ENCODE results near the gene APH1B. TPM values are rescaled to one million over a fixed set of nuclear protein-coding genes. Genes with fewer than 3 reads are reported as not detected.
A peak's percentile ranks its signal among the peaks of the same experiment; 100 is the strongest.

Gene APH1B
- polyA plus RNA-seq, 1 donor = 17.6 TPM

DNA sequence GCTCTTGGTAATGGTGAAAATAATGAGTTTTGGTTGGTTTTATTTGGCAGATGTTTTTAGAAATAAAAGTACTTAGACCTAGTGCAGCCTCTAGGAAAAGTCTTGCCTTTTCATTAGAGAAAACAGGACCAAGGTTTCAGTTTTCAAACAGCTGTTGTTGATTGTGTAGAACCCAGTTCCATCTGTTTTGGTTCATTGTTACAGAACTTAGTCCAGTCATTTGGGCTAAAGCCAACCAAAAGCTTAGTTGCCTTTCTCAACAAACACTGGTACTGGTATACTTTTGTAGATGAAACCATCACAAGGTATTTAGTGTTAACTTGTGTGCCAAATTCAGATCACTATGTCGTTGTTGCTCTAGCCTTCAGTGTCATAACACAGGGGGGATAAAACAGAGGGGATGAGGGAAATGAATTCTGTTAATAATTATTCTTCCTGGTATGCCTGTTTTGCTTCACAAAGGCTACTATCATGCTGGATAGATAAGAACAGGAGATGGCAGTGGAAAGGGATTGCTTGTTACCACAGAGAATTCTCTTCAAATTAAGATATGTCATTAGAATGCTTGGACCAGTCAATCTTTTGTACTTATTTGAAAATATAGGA is 12.6 kb upstream of the APH1B start:
- H3K27me3 ChIP-seq (ENCODE audit: control insufficient read depth, insufficient read depth, low read length) = no peaks in the 10 kb centered on the region
- WGBS (ENCODE audit: insufficient coverage, low lambda C conversion rate) = 0% methylated on average over 1 of the region's 1 CpG
- peak in 1 of 2 donors; percentile 22 for DNase-seq
- H3K4me1 ChIP-seq (ENCODE audit: control insufficient read depth, insufficient read depth, low read length) = peaks cover 4% of the 10 kb centered on the region
- peaks cover 3% of the 10 kb centered on the region for H3K36me3 ChIP-seq (ENCODE audit: control insufficient read depth, insufficient read depth, low read length)
- no peaks in the 10 kb centered on the region for H3K9me3 ChIP-seq (ENCODE audit: control insufficient read depth, low read depth, low read length)
- no peak overlapping the region for H3K4me3 ChIP-seq (ENCODE audit: low read length)
- H3K27ac ChIP-seq (ENCODE audit: low read length) = peak overlapping the region; percentile 8

DNA sequence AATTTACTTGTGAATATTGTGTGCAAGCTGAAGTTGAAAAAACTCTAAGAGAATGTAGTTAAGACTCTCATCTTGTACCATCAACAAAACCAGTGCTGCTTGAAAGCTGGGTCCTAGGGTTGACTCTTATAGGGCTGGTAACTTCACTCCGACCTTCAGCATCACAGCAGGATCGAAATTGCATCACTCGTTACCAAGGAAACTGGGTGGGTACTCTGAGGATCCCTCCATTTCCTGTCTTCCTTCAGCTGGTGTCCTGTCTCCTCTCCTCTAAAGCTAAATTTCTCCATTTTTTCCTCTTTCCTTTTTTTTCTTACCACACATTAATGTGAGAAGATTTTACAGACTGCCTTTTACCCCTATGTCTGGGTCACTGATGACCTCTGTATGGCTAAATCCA is 3.0 kb upstream of the APH1B start:
- Histone ChIP-seq H3K9me3 (ENCODE audit: control insufficient read depth, low read depth, low read length) (no peaks in the 10 kb centered on the region), H3K4me1 (ENCODE audit: control insufficient read depth, insufficient read depth, low read length) (no peaks in the 10 kb centered on the region), H3K27me3 (ENCODE audit: control insufficient read depth, insufficient read depth, low read length) (no peaks in the 10 kb centered on the region), H3K4me3 (ENCODE audit: low read length) (no peak overlapping the region), H3K36me3 (ENCODE audit: control insufficient read depth, insufficient read depth, low read length) (no peaks in the 10 kb centered on the region), H3K27ac (ENCODE audit: low read length) (no peak overlapping the region)
- WGBS (ENCODE audit: insufficient coverage, low lambda C conversion rate) = no CpG with 5 or more reads among the region's 3 CpGs
- DNase-seq = no peak

DNA sequence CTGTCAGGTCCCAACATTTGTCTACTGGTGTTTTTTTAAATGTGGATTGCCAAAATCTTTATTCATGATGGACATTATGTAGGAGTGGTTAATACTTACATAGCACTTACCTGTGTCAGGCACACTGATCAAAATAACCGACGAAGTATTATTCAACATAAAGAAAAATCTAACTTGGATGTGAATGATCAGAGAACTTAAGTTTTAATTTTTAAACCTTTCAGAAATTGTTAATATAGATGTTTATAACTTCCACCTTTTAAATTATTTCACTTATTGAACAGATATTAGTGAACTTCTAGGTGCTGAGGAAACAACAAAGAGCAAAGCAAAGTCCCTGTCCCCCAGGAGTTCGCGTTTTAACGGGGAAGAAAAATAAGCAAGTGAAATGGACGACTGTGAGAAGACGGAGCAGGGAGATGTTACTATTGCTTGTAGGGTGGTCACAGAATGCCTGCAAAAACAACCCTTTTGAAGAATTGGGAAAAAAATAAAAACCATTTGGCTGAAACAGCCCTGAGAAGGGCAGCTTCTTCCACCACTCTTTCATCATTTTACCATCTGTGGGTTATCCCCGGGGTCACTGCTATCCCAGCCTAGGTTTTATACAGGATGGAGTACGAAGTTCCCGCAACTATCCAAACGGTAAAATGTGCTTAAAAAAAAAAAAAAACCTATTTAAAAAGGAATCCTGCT is 915 bp upstream of the APH1B start:
- 20% methylated on average over 4 of the region's 11 CpGs for WGBS (ENCODE audit: insufficient coverage, low lambda C conversion rate)
- no peaks in the 10 kb centered on the region for H3K9me3 ChIP-seq (ENCODE audit: control insufficient read depth, low read depth, low read length)

DNA sequence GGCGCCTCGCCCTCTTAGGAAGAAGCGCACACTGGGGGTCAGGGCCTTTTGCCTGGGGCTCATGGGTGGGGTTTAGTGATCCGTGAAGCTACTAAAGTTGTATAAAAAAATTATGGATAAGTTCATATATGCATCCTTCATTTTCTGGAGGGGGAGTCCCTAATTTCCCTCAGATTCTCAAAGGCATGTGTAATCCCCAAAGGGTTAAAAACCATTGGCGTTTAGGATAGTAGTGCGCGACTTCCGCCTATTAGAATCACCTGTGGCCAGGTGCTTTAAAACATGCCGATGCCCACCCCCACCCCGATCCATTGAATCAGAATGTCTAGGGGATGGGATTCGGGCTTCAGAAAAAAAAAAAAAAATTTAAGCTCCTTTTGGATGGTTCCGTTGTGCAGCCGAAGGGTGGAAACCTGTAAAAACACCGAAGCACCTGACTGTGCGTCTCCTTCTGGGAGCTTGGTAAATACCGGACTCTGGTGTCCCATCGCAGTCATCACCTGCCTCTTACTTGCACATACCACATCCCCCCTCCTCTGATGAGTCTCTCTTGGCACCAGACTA is 570 bp downstream of the APH1B start:
- no peaks in the 10 kb centered on the region for H3K4me1 ChIP-seq (ENCODE audit: control insufficient read depth, insufficient read depth, low read length)
- peak overlapping the region; percentile 95 for H3K4me3 ChIP-seq (ENCODE audit: low read length)
- H3K9me3 ChIP-seq (ENCODE audit: control insufficient read depth, low read depth, low read length) = no peaks in the 10 kb centered on the region
- no peaks in the 10 kb centered on the region for H3K27me3 ChIP-seq (ENCODE audit: control insufficient read depth, insufficient read depth, low read length)
- DNase-seq = peak; percentile 30 to 66
- no CpG with 5 or more reads among the region's 17 CpGs for WGBS (ENCODE audit: insufficient coverage, low lambda C conversion rate)
- peak overlapping the region; percentile 87 for H3K27ac ChIP-seq (ENCODE audit: low read length)
- peaks cover 8% of the 10 kb centered on the region for H3K36me3 ChIP-seq (ENCODE audit: control insufficient read depth, insufficient read depth, low read length)

More for the DNA sequence above, 915 bp upstream of the APH1B start:
- Histone ChIP-seq H3K4me3 (ENCODE audit: low read length) (peak overlapping the region; percentile 64), H3K27ac (ENCODE audit: low read length) (peak overlapping the region; percentile 79), H3K4me1 (ENCODE audit: control insufficient read depth, insufficient read depth, low read length) (no peaks in the 10 kb centered on the region), H3K27me3 (ENCODE audit: control insufficient read depth, insufficient read depth, low read length) (no peaks in the 10 kb centered on the region), H3K36me3 (ENCODE audit: control insufficient read depth, insufficient read depth, low read length) (peaks cover 6% of the 10 kb centered on the region)
- DNase-seq = peak in 1 of 2 donors; percentile 7

DNA sequence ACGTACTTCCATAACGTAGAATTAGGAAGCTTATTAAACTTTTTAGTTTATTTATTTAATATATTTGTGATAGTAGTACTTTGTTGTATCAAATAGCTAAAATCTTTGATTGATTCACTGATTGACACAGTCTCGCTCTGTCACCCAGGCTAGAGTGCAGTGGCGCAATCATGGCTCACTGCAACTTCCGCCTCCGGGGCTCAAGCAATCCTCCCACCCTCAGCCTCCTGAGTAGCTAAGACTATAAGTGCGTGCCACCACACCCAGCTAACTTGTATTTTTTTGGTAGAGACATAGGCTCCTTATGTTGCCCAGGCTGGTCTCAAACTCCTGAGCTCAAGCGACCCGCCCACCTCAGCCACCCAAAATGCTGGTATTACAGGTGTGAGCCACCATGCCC is 5.7 kb downstream of the APH1B start:
- H3K36me3 ChIP-seq (ENCODE audit: control insufficient read depth, insufficient read depth, low read length) = peaks cover 24% of the 10 kb centered on the region
- no peaks in the 10 kb centered on the region for H3K27me3 ChIP-seq (ENCODE audit: control insufficient read depth, insufficient read depth, low read length)
- H3K4me1 ChIP-seq (ENCODE audit: control insufficient read depth, insufficient read depth, low read length) = no peaks in the 10 kb centered on the region
- no peak for DNase-seq
- 92% methylated on average over 2 of the region's 9 CpGs for WGBS (ENCODE audit: insufficient coverage, low lambda C conversion rate)
- no peaks in the 10 kb centered on the region for H3K9me3 ChIP-seq (ENCODE audit: control insufficient read depth, low read depth, low read length)
- H3K4me3 ChIP-seq (ENCODE audit: low read length) = no peak overlapping the region
- no peak overlapping the region for H3K27ac ChIP-seq (ENCODE audit: low read length)

DNA sequence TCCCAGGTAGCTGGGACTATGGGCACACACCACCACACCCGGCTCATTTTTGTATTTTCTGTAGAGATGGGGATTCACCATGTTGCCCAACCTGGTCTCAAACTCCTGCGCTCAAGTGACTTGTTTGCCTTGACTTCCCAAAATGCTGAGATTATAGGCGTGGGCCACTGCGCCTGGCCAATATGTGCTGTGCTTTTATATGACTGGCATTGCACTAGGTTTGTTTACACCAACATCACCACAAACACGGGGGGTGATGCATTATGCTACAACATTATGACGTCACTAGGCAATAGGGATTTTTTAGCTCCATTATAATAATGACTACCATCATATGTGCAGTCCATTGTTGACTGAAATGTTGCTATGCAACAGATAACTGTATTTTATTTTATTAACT is 6.9 kb downstream of the APH1B start:
- H3K9me3 ChIP-seq (ENCODE audit: control insufficient read depth, low read depth, low read length) = no peaks in the 10 kb centered on the region
- no peak overlapping the region for H3K27ac ChIP-seq (ENCODE audit: low read length)
- H3K27me3 ChIP-seq (ENCODE audit: control insufficient read depth, insufficient read depth, low read length) = no peaks in the 10 kb centered on the region
- H3K4me1 ChIP-seq (ENCODE audit: control insufficient read depth, insufficient read depth, low read length) = no peaks in the 10 kb centered on the region
- DNase-seq = no peak
- peaks cover 27% of the 10 kb centered on the region for H3K36me3 ChIP-seq (ENCODE audit: control insufficient read depth, insufficient read depth, low read length)
- H3K4me3 ChIP-seq (ENCODE audit: low read length) = no peak overlapping the region
- no CpG with 5 or more reads among the region's 6 CpGs for WGBS (ENCODE audit: insufficient coverage, low lambda C conversion rate)

DNA sequence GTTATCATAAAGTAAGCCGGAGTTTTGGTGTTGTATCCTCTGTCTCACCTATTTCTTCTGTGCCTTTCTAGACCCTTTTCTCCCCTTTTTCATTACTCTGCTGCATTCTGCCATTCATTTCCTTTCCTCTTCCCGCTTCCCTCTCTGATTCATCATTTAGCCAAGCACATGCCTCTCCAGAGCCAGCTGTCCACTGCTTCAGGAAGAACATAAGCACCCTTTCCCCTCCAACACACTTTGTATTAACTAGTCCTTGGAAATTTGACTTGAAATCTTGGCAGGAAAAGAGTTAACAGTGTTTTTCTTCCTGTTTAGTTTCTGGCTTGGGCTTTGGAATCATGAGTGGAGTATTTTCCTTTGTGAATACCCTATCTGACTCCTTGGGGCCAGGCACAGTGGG is 9.7 kb downstream of the APH1B start:
- no peak overlapping the region for H3K27ac ChIP-seq (ENCODE audit: low read length)
- H3K4me3 ChIP-seq (ENCODE audit: low read length) = no peak overlapping the region
- H3K9me3 ChIP-seq (ENCODE audit: control insufficient read depth, low read depth, low read length) = no peaks in the 10 kb centered on the region
- 100% methylated on average over 1 of the region's 2 CpGs for WGBS (ENCODE audit: insufficient coverage, low lambda C conversion rate)
- DNase-seq = no peak
- no peaks in the 10 kb centered on the region for H3K27me3 ChIP-seq (ENCODE audit: control insufficient read depth, insufficient read depth, low read length)
- H3K4me1 ChIP-seq (ENCODE audit: control insufficient read depth, insufficient read depth, low read length) = peaks cover 4% of the 10 kb centered on the region
- H3K36me3 ChIP-seq (ENCODE audit: control insufficient read depth, insufficient read depth, low read length) = peaks cover 21% of the 10 kb centered on the region

DNA sequence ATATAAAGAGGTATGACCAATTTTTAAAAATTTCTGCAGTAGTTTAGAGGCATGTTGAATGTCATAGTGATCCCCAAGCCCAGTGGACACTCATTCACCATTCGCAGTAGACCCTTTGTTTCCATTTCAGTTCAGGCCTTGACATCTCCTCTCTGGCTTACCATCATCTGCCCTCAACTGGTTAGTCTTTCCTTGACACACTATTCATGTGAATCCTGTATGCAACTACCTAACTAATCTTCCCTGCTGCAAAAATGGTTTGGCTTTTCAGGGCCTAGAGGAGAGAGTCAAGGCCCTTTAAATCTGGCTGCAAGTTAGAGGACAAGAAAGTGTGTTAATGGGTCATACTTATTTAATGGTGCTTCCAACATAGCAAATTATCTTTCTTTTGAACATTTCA is 10.9 kb downstream of the APH1B start:
- no CpG with 5 or more reads among the region's 1 CpG for WGBS (ENCODE audit: insufficient coverage, low lambda C conversion rate)
- H3K27me3 ChIP-seq (ENCODE audit: control insufficient read depth, insufficient read depth, low read length) = no peaks in the 10 kb centered on the region
- H3K9me3 ChIP-seq (ENCODE audit: control insufficient read depth, low read depth, low read length) = no peaks in the 10 kb centered on the region
- H3K36me3 ChIP-seq (ENCODE audit: control insufficient read depth, insufficient read depth, low read length) = peaks cover 21% of the 10 kb centered on the region
- H3K27ac ChIP-seq (ENCODE audit: low read length) = no peak overlapping the region
- no peak for DNase-seq
- no peak overlapping the region for H3K4me3 ChIP-seq (ENCODE audit: low read length)
- H3K4me1 ChIP-seq (ENCODE audit: control insufficient read depth, insufficient read depth, low read length) = peaks cover 4% of the 10 kb centered on the region

DNA sequence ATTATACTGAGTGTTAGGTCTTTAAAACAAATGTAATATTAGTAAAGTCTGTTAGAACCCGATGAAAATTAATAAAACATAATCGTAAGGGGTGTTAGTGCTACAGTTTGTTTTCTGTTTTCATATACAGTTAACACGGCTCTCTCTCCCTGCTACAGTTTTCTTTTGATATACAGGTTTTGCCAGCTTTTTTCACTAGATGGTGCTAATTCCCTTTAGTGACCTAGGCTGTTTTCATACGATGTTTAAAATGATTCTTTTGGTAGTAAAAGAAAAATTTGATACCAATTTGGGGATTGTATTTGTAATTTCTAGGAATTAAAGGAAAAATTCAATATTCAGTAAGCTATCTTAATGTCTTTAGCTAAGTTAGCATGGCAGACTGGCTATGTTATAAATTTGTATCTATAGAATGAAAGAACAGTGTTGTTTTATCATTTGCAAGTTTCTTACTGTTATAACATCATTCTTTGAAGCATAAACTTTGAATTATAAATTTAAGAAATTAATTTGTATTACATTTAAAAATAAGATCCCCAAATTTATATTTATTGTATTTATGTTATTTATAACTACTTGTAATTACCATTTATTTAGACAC is 11.5 kb downstream of the APH1B start:
- WGBS (ENCODE audit: insufficient coverage, low lambda C conversion rate) = 0% methylated on average over 1 of the region's 4 CpGs
- Histone ChIP-seq H3K4me1 (ENCODE audit: control insufficient read depth, insufficient read depth, low read length) (peaks cover 4% of the 10 kb centered on the region), H3K36me3 (ENCODE audit: control insufficient read depth, insufficient read depth, low read length) (peaks cover 21% of the 10 kb centered on the region), H3K9me3 (ENCODE audit: control insufficient read depth, low read depth, low read length) (no peaks in the 10 kb centered on the region), H3K4me3 (ENCODE audit: low read length) (no peak overlapping the region), H3K27ac (ENCODE audit: low read length) (no peak overlapping the region), H3K27me3 (ENCODE audit: control insufficient read depth, insufficient read depth, low read length) (no peaks in the 10 kb centered on the region)
- peak; percentile 7 to 39 for DNase-seq

DNA sequence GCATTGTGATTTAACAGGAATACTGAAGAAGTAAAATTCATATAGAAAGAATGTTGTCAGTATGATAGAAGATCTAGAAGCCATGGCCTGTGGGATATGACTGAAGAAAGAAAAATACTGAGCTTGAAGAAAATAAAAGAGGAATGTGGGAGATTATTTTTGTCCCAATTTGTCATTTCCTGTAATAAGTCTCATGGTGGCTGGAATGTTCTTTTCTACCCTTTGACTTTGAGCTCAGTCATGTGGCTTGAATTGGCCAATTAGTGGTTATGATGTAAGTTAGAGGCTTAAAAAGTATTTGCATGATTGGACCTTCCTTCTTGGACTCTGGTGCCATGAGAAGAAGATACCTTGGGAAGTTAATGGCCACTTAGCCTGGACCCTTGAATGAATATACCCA is 14.1 kb downstream of the APH1B start:
- peaks cover 4% of the 10 kb centered on the region for H3K4me1 ChIP-seq (ENCODE audit: control insufficient read depth, insufficient read depth, low read length)
- peak overlapping the region; percentile 33 for H3K27ac ChIP-seq (ENCODE audit: low read length)
- DNase-seq = peak; percentile 19 to 69
- no peaks in the 10 kb centered on the region for H3K9me3 ChIP-seq (ENCODE audit: control insufficient read depth, low read depth, low read length)
- peaks cover 19% of the 10 kb centered on the region for H3K36me3 ChIP-seq (ENCODE audit: control insufficient read depth, insufficient read depth, low read length)
- H3K27me3 ChIP-seq (ENCODE audit: control insufficient read depth, insufficient read depth, low read length) = no peaks in the 10 kb centered on the region
- no peak overlapping the region for H3K4me3 ChIP-seq (ENCODE audit: low read length)
